Upper lobe of left lung (tissue), 6 donors: Measurements from ENCODE around the gene SPSB3. TPM values are rescaled to one million over a fixed set of nuclear protein-coding genes. Genes with fewer than 3 reads are reported as not detected.

Experiments used
- ATAC-seq, 2 donors: fragments of 200-7000 bp; cut with Tn5 transposase; one replicate each; pipeline ENCODE4 v1.9.1; 2022; ENCODE audit warnings: mild to moderate bottlenecking in 2 of 2, moderate library complexity in 2 of 2; ENCODE audit not compliant: low FRiP score in 2 of 2
- DNase-seq, 2 donors: peaks; one replicate each; pipeline ENCODE4 v3.0.0-alpha.2; 2019 to 2020
- H3K27ac ChIP-seq, 4 donors: fragments of 200-600 bp; sonication (generic); one replicate each; pipeline ENCODE4 v1.5.1; 2016 to 2019
- H3K27me3 ChIP-seq, 4 donors: fragments of 200-600 bp; sonication (generic); one replicate each; pipeline ENCODE4 v1.5.1; 2017 to 2019
- H3K36me3 ChIP-seq, 4 donors: fragments of 200-600 bp; sonication (generic); one replicate each; pipeline ENCODE4 v1.5.1; 2016 to 2019
- H3K4me1 ChIP-seq, 4 donors: fragments of 200-600 bp; sonication (generic); one replicate each; pipeline ENCODE4 v1.5.1; 2018 to 2019
- H3K4me3 ChIP-seq, 4 donors: fragments of 200-600 bp; sonication (generic); one replicate each; pipeline ENCODE4 v1.5.1; 2017 to 2019; ENCODE audit warnings: mild to moderate bottlenecking in 2 of 4, moderate library complexity in 1 of 4
- H3K9me3 ChIP-seq, 4 donors: fragments of 200-600 bp; sonication (generic); one replicate each; pipeline ENCODE4 v1.5.1; 2018 to 2019
- EP300 ChIP-seq, 4 donors: sonication (generic); formaldehyde crosslinking; IDR thresholded peaks; one replicate each; pipeline ENCODE4 v1.5.1; 2017; ENCODE audit warnings: antibody characterized with exemption in 4 of 4, control low read depth in 2 of 4
- POLR2A ChIP-seq, 4 donors: fragments of 450-650 bp; IDR thresholded peaks; one replicate each; pipeline ENCODE4 v1.5.1; 2016 to 2017; ENCODE audit warnings: antibody characterized with exemption in 4 of 4, mild to moderate bottlenecking in 2 of 4
- POLR2AphosphoS5 ChIP-seq, 2 donors: sonication (generic); formaldehyde crosslinking; IDR thresholded peaks; one replicate each; pipeline ENCODE4 v1.5.1; 2017; ENCODE audit warnings: antibody characterized with exemption in 2 of 2
- WGBS, 2 donors: methylation state at CpG; one replicate each; pipeline ENCODE4 v1.1.5; 2017 to 2018; 5-methylcytosine and 5-hydroxymethylcytosine counted together
- total RNA-seq, 6 donors: library from RNA; depleted of rRNA in 4 of 6; stranded (reverse); fragments of >200 nt in 4 of 6; gene quantifications; one replicate each; pipeline versions ENCODE4 v1.1.0 to v1.2.1, GENCODE V29; 2016 to 2021
- TF ChIP-seq, protein P1 (sequence below), 6 experiments: fragments of 450-650 bp in 4 of 6; fragments of 200-600 bp in 2 of 6; sonication (generic) in 2 of 6; IDR thresholded peaks; one replicate each; pipeline ENCODE4 v1.5.1; 2016 to 2019; ENCODE audit warnings: antibody characterized with exemption in 6 of 6
- donor health status: DM: no; HTN: no; CAD: no; lungs with moderate emphysema.
- donor health status: DM: no; HTN: yes; CAD: no; lungs with severe emphysema.

Gene SPSB3
- total RNA-seq, 6 donors from 2014 or later: 46.2 to 234 (median 64.4) TPM

GRCh38 chr16:1745900-1746692 is 36.3 kb downstream of the SPSB3 start:
- ATAC-seq (peak in 1 of 2 donors; percentile 45), DNase-seq (peak in 1 of 2 donors; percentile 69)
- Histone ChIP-seq H3K27me3 (no peaks in the 10 kb centered on the region), H3K27ac (no peak overlapping the region), H3K9me3 (no peaks in the 10 kb centered on the region), H3K4me1 (no peaks in the 10 kb centered on the region), H3K36me3 (peaks cover 11 to 92% (median 75%) of the 10 kb centered on the region in 4 donors), H3K4me3 (no peak overlapping the region)
- TF ChIP-seq, protein P1, sequence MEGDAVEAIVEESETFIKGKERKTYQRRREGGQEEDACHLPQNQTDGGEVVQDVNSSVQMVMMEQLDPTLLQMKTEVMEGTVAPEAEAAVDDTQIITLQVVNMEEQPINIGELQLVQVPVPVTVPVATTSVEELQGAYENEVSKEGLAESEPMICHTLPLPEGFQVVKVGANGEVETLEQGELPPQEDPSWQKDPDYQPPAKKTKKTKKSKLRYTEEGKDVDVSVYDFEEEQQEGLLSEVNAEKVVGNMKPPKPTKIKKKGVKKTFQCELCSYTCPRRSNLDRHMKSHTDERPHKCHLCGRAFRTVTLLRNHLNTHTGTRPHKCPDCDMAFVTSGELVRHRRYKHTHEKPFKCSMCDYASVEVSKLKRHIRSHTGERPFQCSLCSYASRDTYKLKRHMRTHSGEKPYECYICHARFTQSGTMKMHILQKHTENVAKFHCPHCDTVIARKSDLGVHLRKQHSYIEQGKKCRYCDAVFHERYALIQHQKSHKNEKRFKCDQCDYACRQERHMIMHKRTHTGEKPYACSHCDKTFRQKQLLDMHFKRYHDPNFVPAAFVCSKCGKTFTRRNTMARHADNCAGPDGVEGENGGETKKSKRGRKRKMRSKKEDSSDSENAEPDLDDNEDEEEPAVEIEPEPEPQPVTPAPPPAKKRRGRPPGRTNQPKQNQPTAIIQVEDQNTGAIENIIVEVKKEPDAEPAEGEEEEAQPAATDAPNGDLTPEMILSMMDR (IDR thresholded peaks at IDR 0.05): no peak
- no peak for TF ChIP-seq POLR2AphosphoS5 (IDR thresholded peaks at IDR 0.05)
- TF ChIP-seq EP300 (IDR thresholded peaks at IDR 0.05): no peak
- no peak for TF ChIP-seq POLR2A (IDR thresholded peaks at IDR 0.05)
- 95% methylated on average over 16 to 28 of the region's 29 CpGs for WGBS, 2 donors

DNA sequence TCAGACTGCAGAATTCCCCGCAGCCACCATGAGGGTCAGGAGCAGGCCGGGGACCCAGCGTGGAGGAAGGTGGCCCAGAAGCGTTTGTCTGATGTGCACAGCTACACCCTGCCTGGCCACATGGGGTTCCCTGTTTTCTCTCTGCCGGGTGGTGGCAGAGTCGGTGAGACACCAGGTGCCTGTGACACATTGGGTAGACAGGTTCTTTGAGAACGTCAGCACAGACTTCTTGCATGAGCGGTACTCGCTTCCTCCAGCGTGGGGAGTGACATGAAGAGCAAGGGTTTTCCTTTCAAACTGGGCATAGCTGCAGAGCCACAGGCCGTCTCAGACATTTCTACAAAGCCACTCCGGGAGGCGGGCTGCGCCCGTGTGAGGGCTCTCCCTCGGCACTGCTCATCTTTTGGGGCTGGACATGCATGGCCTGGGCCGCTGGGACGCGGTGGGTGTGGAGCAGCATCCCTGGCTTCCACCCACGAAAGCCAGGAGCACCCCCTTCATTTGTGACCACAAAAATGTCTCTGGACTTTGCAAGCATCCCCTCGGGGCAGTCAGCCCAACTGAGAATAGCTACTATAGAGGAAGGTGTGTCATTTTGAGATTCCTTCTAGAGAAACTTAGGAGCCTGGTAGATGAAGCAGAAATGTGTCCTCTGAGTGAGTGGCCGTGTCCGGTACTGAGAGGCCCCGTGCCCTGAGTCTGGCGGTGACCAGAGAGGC is 37.0 kb downstream of the SPSB3 start:
- 86 to 95% methylated on average over 9 to 25 of the region's 25 CpGs for WGBS, 2 donors
- TF ChIP-seq POLR2A (IDR thresholded peaks at IDR 0.05): no peak
- no peak for TF ChIP-seq POLR2AphosphoS5 (IDR thresholded peaks at IDR 0.05)
- no peak for TF ChIP-seq EP300 (IDR thresholded peaks at IDR 0.05)
- TF ChIP-seq, protein P1 (IDR thresholded peaks at IDR 0.05): no peak
- H3K27ac ChIP-seq: no peak overlapping the region
- no peaks in the 10 kb centered on the region for H3K4me1 ChIP-seq
- peak in 1 of 2 donors; percentile 71 for DNase-seq
- ATAC-seq: peak in 1 of 2 donors; percentile 5
- H3K9me3 ChIP-seq: no peaks in the 10 kb centered on the region
- no peaks in the 10 kb centered on the region for H3K27me3 ChIP-seq
- H3K36me3 ChIP-seq: peaks cover 11 to 92% (median 77%) of the 10 kb centered on the region in 4 donors
- no peak overlapping the region for H3K4me3 ChIP-seq

- DNase-seq (peak in 1 of 2 donors; percentile 60), ATAC-seq (no peak)
- TF ChIP-seq, protein P1 (IDR thresholded peaks at IDR 0.05): no peak
- TF ChIP-seq POLR2AphosphoS5 (IDR thresholded peaks at IDR 0.05) (no peak), POLR2A (IDR thresholded peaks at IDR 0.05) (no peak), EP300 (IDR thresholded peaks at IDR 0.05) (no peak)
- no peaks in the 10 kb centered on the region for H3K27me3 ChIP-seq
- 94% methylated on average over 17 to 24 of the region's 24 CpGs for WGBS, 2 donors
- H3K4me1 ChIP-seq: no peaks in the 10 kb centered on the region
- no peak overlapping the region for H3K4me3 ChIP-seq
- no peaks in the 10 kb centered on the region for H3K9me3 ChIP-seq
- no peak overlapping the region for H3K27ac ChIP-seq
- H3K36me3 ChIP-seq: peaks cover 9 to 84% (median 73%) of the 10 kb centered on the region in 4 donors
These were observed 38.0 kb downstream of the SPSB3 start for GRCh38 chr16:1744338-1744840.

- TF ChIP-seq, protein P1 (IDR thresholded peaks at IDR 0.05): no peak
- TF ChIP-seq POLR2A (IDR thresholded peaks at IDR 0.05): no peak
- no peak for TF ChIP-seq EP300 (IDR thresholded peaks at IDR 0.05)
- no peak for TF ChIP-seq POLR2AphosphoS5 (IDR thresholded peaks at IDR 0.05)
- WGBS, 2 donors: 92 to 97% methylated on average over 18 to 28 of the region's 32 CpGs
- H3K27ac ChIP-seq: no peak overlapping the region
- no peak overlapping the region for H3K4me3 ChIP-seq
- peak in 1 of 2 donors; percentile 71 for DNase-seq
- H3K9me3 ChIP-seq: no peaks in the 10 kb centered on the region
- H3K36me3 ChIP-seq: peaks cover 6 to 77% (median 65%) of the 10 kb centered on the region in 4 donors
- no peaks in the 10 kb centered on the region for H3K4me1 ChIP-seq
- no peaks in the 10 kb centered on the region for H3K27me3 ChIP-seq
- ATAC-seq: no peak
These were observed 38.7 kb downstream of the SPSB3 start for GRCh38 chr16:1743376-1744337.
